IMR-90 (cell line): ENCODE data around the gene RPS6KA5. TPM values are rescaled to one million over a fixed set of nuclear protein-coding genes. Genes with fewer than 3 reads are reported as not detected.

Source experiments
- ATAC-seq: fragments of 200-7000 bp; cut with Tn5 transposase; 2 replicates; pipeline ENCODE4 v1.9.1; 2020; ENCODE audit warnings: low read depth, mild to moderate bottlenecking, moderate library complexity
- BruUV-seq: library from RNA; stranded (reverse); fragments of 400-500 nt; replicated peaks from 2 replicates; lab custom pipeline; 2021; lab: Mats Ljungman, UMichigan
- CTCF ChIA-PET: fragments of 300-600 bp; formaldehyde crosslinking; extraction: SDS; loops from one replicate; lab custom pipeline; 2021; ENCODE audit warnings: antibody characterized with exemption; lab: Yijun Ruan, JAX
- POLR2A ChIA-PET: fragments of 300-600 bp; sonication (Branson Sonifier 250); formaldehyde crosslinking; loops from one replicate; lab custom pipeline; 2022; ENCODE audit warnings: antibody characterized with exemption; ENCODE audit not compliant: unreplicated experiment; lab: Charles Lee
- DNase-seq: peaks from one replicate; pipeline ENCODE4 v3.0.0; 2013
- H2AFZ ChIP-seq: replicated peaks from 2 replicates; pipeline ENCODE3; 2013; ENCODE audit warnings: low read length, mild to moderate bottlenecking; ENCODE audit not compliant: poor library complexity
- H2AK5ac ChIP-seq: 2 replicates; pipeline ENCODE4 v1.6.1; 2013; ENCODE audit warnings: low read depth, low read length, inconsistent platforms
- H2AK9ac ChIP-seq: replicated peaks from 2 replicates; pipeline ENCODE3; 2013; ENCODE audit warnings: mild to moderate bottlenecking, low read depth, low read length, moderate library complexity; ENCODE audit not compliant: poor library complexity
- H2BK120ac ChIP-seq: 2 replicates; pipeline ENCODE4 v1.6.1; 2013; ENCODE audit warnings: low read depth, low read length, inconsistent platforms
- H2BK15ac ChIP-seq: 3 replicates; pipeline ENCODE4 v1.6.1; 2013; ENCODE audit warnings: low read depth, low read length, inconsistent platforms
- H2BK20ac ChIP-seq: 2 replicates; pipeline ENCODE4 v1.6.1; 2013; ENCODE audit warnings: low read depth, mild to moderate bottlenecking, inconsistent platforms, low read length, moderate library complexity
- H2BK5ac ChIP-seq: 2 replicates; pipeline ENCODE4 v1.6.1; 2013; ENCODE audit warnings: mild to moderate bottlenecking, low read depth, low read length, inconsistent platforms; ENCODE audit not compliant: poor library complexity, severe bottlenecking
- H3K14ac ChIP-seq: replicated peaks from 2 replicates; pipeline ENCODE4 v1.6.1; 2013; ENCODE audit warnings: low read depth, low read length, inconsistent platforms
- H3K18ac ChIP-seq: 2 replicates; pipeline ENCODE4 v1.6.1; 2013; ENCODE audit warnings: low read depth, low read length, control low read depth
- H3K23ac ChIP-seq: 2 replicates; pipeline ENCODE4 v1.6.1; 2013; ENCODE audit warnings: low read depth, low read length, inconsistent platforms
- H3K27ac ChIP-seq: 2 replicates; pipeline ENCODE4 v1.5.1; 2013; ENCODE audit warnings: mild to moderate bottlenecking, control low read depth, low read length; ENCODE audit not compliant: insufficient read depth
- H3K27me3 ChIP-seq: 2 replicates; pipeline ENCODE4 v1.6.1; 2013; ENCODE audit warnings: low read length; ENCODE audit not compliant: control insufficient read depth, insufficient read depth
- H3K36me3 ChIP-seq: 2 replicates; pipeline ENCODE4 v1.6.1; 2013; ENCODE audit warnings: low read length, mixed read lengths; ENCODE audit not compliant: control insufficient read depth, insufficient read depth
- H3K4ac ChIP-seq: 2 replicates; pipeline ENCODE4 v1.6.1; 2013; ENCODE audit warnings: low read depth, low read length, inconsistent platforms
- H3K4me1 ChIP-seq: 2 replicates; pipeline ENCODE4 v1.6.1; 2013; ENCODE audit warnings: low read length, mixed read lengths; ENCODE audit not compliant: control insufficient read depth, insufficient read depth
- H3K4me2 ChIP-seq: 2 replicates; pipeline ENCODE4 v1.6.1; 2013; ENCODE audit warnings: low read depth, mild to moderate bottlenecking, control low read depth, low read length, moderate library complexity
- H3K4me3 ChIP-seq: 2 replicates; pipeline ENCODE4 v1.5.1; 2013; ENCODE audit warnings: low read depth, mild to moderate bottlenecking, control low read depth, low read length, moderate library complexity; ENCODE audit not compliant: insufficient read depth
- H3K56ac ChIP-seq: 2 replicates; pipeline ENCODE4 v1.6.1; 2013; ENCODE audit warnings: low read length, inconsistent platforms; ENCODE audit not compliant: insufficient read depth; ENCODE audit errors: extremely low read depth
- H3K79me1 ChIP-seq, 2 experiments: 2 replicates each; pipeline ENCODE4 v1.6.1; 2013; ENCODE audit warnings: low read length in 2 of 2, inconsistent platforms in 1 of 2, low read depth in 1 of 2
- H3K9ac ChIP-seq: 2 replicates; pipeline ENCODE4 v1.6.1; 2013; ENCODE audit warnings: low read depth, low read length, control low read depth
- H3K9me1 ChIP-seq: 2 replicates; pipeline ENCODE4 v1.6.1; 2013; ENCODE audit warnings: low read length, inconsistent platforms; ENCODE audit not compliant: insufficient read depth
- H3K9me3 ChIP-seq: 2 replicates; pipeline ENCODE4 v1.6.1; 2013; ENCODE audit warnings: low read length; ENCODE audit not compliant: control insufficient read depth, insufficient read depth
- H4K20me1 ChIP-seq: 2 replicates; pipeline ENCODE4 v1.6.1; 2013; ENCODE audit warnings: low read length, inconsistent platforms; ENCODE audit not compliant: insufficient read depth
- H4K5ac ChIP-seq: 2 replicates; pipeline ENCODE4 v1.6.1; 2013; ENCODE audit warnings: mild to moderate bottlenecking, low read depth, low read length, control low read depth
- H4K8ac ChIP-seq, 2 experiments: 2 replicates each; pipeline ENCODE4 v1.6.1; 2013; ENCODE audit warnings: low read depth in 2 of 2, low read length in 2 of 2, control low read depth in 1 of 2, inconsistent platforms in 1 of 2
- H4K91ac ChIP-seq: 2 replicates; pipeline ENCODE4 v1.6.1; 2013; ENCODE audit warnings: low read depth, low read length, inconsistent platforms; ENCODE audit not compliant: insufficient read depth
- CEBPB ChIP-seq: IDR thresholded peaks from 2 replicates; pipeline ENCODE4 v1.6.1; 2012; ENCODE audit warnings: low read depth, low read length, improper control_type of control experiment
- FOS ChIP-seq: fragments of 150-350 bp; IDR thresholded peaks from 2 replicates; pipeline ENCODE4 v1.6.1; 2016; ENCODE audit warnings: low read depth, low read length
- MXI1 ChIP-seq: IDR thresholded peaks from 2 replicates; pipeline ENCODE4 v1.6.1; 2012; ENCODE audit warnings: low read depth, mild to moderate bottlenecking, low read length, moderate library complexity, borderline replicate concordance
- POLR2A ChIP-seq: IDR thresholded peaks from 2 replicates; pipeline ENCODE4 v1.6.1; 2012; ENCODE audit warnings: mild to moderate bottlenecking, low read depth, low read length
- SMC3 ChIP-seq: fragments of 150-350 bp; IDR thresholded peaks from 2 replicates; pipeline ENCODE4 v1.6.1; 2016; ENCODE audit warnings: low read depth, mild to moderate bottlenecking, antibody characterized with exemption, low read length, moderate library complexity
- USF2 ChIP-seq: fragments of 150-350 bp; IDR thresholded peaks from 2 replicates; pipeline ENCODE4 v1.6.1; 2017; ENCODE audit warnings: mild to moderate bottlenecking, antibody characterized with exemption, low read length, low read depth
- WGBS, 2 experiments: methylation state at CpG; one replicate each; pipeline versions ENCODE4 v1.1.5 to v1.1.7; 2013; ENCODE audit warnings: missing lambda C conversion rate in 2 of 2; ENCODE audit not compliant: insufficient read length in 1 of 2; ENCODE audit errors: extremely low coverage in 2 of 2; 5-methylcytosine and 5-hydroxymethylcytosine counted together
- dilution Hi-C: fragments of 300-500 bp; cut with HindIII; formaldehyde crosslinking; loops from one replicate; pipeline ENCODE4 v1.14.3; 2018; ENCODE audit warnings: low sequenced_read_pairs; ENCODE audit not compliant: unreplicated experiment
- in situ Hi-C: fragments of 300-500 bp; cut with MboI; formaldehyde crosslinking; loops from 3 replicates; pipeline ENCODE4 v1.14.3; 2019; ENCODE audit warnings: low sequenced_read_pairs, inconsistent platforms, mixed read lengths
- intact Hi-C: fragments of 100-400 bp; cut with micrococcal nuclease; formaldehyde crosslinking; loops from 2 replicates; pipeline ENCODE4 v1.10.0; 2022
- polyA plus RNA-seq, 3 experiments: library from polyadenylated mRNA; depleted of rRNA; stranded (reverse); fragments of >200 nt; gene quantifications; 2 replicates each; pipeline ENCODE4 v1.2.3, GENCODE V29; 2012; ENCODE audit warnings: low replicate concordance in 1 of 3
- total RNA-seq: library from RNA; depleted of rRNA; stranded (reverse); fragments of >200 nt; gene quantifications from 2 replicates; pipeline ENCODE4 v1.2.3, GENCODE V29; 2012

The RPS6KA5 gene
- total and polyA plus RNA-seq, 2 of the 4 experiments (the other 2 are of a cell fraction) = 0.36 TPM

GRCh38 chr14:90907178-90907577, 153.3 kb downstream of the RPS6KA5 start:
- Histone ChIP-seq H3K27me3 (peaks cover 2% of the 10 kb centered on the region; the same call in 1 of the 2 replicates), H2BK120ac (no peak overlapping the region), H3K14ac (no peak overlapping the region), H3K4ac (no peak overlapping the region), H2AK9ac (no peak overlapping the region), H3K4me3 (no peak overlapping the region), H3K56ac (no peak overlapping the region), H2BK5ac (no peak overlapping the region), H3K23ac (no peak overlapping the region), H3K9me3 (no peaks in the 10 kb centered on the region), H2AK5ac (no peak overlapping the region), H3K9me1 (no peaks in the 10 kb centered on the region), H2AFZ (no peak overlapping the region), H4K91ac (no peak overlapping the region), H4K20me1 (no peaks in the 10 kb centered on the region), H2BK15ac (no peak overlapping the region), H3K27ac (no peak overlapping the region), H4K8ac (no peak overlapping the region), H3K4me1 (no peaks in the 10 kb centered on the region), H3K9ac (no peak overlapping the region), H3K36me3 (no peaks in the 10 kb centered on the region), H4K5ac (no peak overlapping the region), H2BK20ac (no peak overlapping the region), H3K4me2 (no peak overlapping the region), H3K18ac (no peak overlapping the region), H3K79me1 (no peaks in the 10 kb centered on the region)
- POLR2A ChIA-PET = no interaction called here
- ATAC-seq (no peak), DNase-seq (no peak)
- no TSS peak for BruUV-seq
- intact Hi-C loops = no loop called here
- no peak for TF ChIP-seq SMC3
- TF ChIP-seq FOS = no peak
- TF ChIP-seq MXI1 = no peak
- TF ChIP-seq POLR2A = no peak
- TF ChIP-seq CEBPB = no peak
- TF ChIP-seq USF2 = no peak
- WGBS, 2 experiments = no CpG with 5 or more reads among the region's 3 CpGs
- dilution Hi-C loops = no loop called here
- CTCF ChIA-PET = no interaction called here
- in situ Hi-C loops = no loop called here
